ENCODE data around the gene AKIRIN2. TPM values are rescaled to one million over a fixed set of nuclear protein-coding genes. Genes with fewer than 3 reads are reported as not detected.

Gene AKIRIN2
- total RNA-seq, 1 donor from 2014 or later, result 40.0 TPM

DNA sequence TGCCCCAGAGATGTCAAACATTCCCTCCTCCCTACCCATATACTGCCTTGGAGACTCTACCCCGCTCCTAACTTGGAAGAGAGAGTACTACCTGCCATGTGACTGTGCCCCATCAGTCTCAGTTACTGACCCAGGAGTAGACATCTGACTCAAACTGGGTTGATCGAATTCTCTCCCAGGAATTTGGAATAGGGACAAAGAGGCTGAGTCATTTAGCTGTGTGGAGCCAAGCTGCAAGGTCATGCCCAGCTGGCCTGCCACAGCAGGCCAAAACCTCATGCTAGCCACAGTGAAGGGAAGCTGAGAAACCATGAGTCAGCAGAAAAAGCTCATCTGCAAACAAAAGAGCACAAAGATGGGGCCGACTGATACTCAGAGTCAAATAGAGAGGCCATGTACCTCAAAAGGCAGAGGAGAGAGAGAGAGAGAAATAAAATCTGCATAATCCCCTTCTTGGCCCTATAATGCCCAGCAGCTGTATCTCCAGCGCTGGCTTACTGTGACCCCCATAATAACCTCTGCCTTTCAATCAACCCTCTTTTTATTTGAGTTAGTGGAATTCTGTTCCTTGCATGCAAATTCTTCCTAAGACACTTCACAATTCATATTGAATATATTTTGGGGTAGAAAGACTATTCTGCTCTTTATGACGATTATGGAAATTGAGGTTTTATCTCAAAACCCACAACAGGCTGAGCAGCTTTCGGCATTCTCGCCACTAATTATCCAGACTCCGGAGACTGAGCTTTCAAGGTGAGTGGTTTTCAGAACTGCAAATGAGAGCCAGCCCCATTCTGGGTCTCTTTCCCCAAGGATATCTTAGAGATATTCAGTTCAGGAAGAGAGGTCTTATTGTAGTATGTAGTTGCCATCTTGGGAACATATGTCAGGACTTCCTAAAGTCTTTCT lies 21.4 kb upstream of the AKIRIN2 start:
- H3K4me1 Mint-ChIP-seq (ENCODE audit: low read depth), result peaks cover 19% of the 10 kb centered on the region
- TF ChIP-seq, protein P1, sequence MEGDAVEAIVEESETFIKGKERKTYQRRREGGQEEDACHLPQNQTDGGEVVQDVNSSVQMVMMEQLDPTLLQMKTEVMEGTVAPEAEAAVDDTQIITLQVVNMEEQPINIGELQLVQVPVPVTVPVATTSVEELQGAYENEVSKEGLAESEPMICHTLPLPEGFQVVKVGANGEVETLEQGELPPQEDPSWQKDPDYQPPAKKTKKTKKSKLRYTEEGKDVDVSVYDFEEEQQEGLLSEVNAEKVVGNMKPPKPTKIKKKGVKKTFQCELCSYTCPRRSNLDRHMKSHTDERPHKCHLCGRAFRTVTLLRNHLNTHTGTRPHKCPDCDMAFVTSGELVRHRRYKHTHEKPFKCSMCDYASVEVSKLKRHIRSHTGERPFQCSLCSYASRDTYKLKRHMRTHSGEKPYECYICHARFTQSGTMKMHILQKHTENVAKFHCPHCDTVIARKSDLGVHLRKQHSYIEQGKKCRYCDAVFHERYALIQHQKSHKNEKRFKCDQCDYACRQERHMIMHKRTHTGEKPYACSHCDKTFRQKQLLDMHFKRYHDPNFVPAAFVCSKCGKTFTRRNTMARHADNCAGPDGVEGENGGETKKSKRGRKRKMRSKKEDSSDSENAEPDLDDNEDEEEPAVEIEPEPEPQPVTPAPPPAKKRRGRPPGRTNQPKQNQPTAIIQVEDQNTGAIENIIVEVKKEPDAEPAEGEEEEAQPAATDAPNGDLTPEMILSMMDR (IDR thresholded peaks at IDR 0.05), result no peak
- H3K9me3 Mint-ChIP-seq (ENCODE audit: low read depth), result no peaks in the 10 kb centered on the region
- H3K27ac Mint-ChIP-seq (ENCODE audit: unreplicated experiment), result peak overlapping the region; percentile 89
- H3K4me3 Mint-ChIP-seq (ENCODE audit: unreplicated experiment), result no peak overlapping the region
- no peaks in the 10 kb centered on the region for H3K27me3 Mint-ChIP-seq (ENCODE audit: low read depth)
- H3K36me3 Mint-ChIP-seq (ENCODE audit: low read depth), result no peaks in the 10 kb centered on the region
- no peak for DNase-seq (ENCODE audit: low spot score)

DNA sequence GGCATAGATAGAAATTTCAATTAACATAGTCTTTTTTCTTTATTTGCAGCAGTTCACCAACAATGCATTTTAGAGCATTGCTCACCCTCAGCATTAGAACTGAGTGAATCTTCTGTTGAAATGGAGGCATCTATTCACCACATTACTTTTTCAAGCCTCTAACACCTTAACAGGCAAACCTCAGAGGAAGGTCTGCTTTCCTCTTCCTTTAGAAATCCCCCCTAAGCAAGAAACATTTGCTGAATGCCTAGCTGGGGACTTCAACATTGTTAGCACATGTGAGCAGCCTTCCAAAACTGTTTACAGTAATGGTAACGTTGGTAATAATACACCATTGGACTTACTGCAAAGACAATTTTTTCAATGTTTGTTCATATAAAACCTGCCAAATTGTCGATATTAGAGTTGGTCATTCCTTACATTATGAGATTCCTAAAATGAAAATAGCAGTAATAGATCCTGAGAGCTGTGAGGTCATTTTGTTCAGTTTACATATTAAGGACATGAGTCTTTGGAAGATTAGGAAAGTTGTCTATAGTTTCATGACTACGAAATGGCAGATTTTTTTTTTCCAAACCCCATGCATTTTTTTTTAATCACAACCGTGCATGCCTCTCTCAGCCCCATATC lies 20.6 kb upstream of the AKIRIN2 start:
- TF ChIP-seq, protein P1 (IDR thresholded peaks at IDR 0.05), result no peak
- Mint-ChIP-seq H3K36me3 (ENCODE audit: low read depth) (no peaks in the 10 kb centered on the region), H3K4me1 (ENCODE audit: low read depth) (peaks cover 17% of the 10 kb centered on the region), H3K4me3 (ENCODE audit: unreplicated experiment) (no peak overlapping the region), H3K9me3 (ENCODE audit: low read depth) (no peaks in the 10 kb centered on the region), H3K27me3 (ENCODE audit: low read depth) (no peaks in the 10 kb centered on the region), H3K27ac (ENCODE audit: unreplicated experiment) (peak overlapping the region; percentile 89)
- DNase-seq (ENCODE audit: low spot score), result no peak

DNA sequence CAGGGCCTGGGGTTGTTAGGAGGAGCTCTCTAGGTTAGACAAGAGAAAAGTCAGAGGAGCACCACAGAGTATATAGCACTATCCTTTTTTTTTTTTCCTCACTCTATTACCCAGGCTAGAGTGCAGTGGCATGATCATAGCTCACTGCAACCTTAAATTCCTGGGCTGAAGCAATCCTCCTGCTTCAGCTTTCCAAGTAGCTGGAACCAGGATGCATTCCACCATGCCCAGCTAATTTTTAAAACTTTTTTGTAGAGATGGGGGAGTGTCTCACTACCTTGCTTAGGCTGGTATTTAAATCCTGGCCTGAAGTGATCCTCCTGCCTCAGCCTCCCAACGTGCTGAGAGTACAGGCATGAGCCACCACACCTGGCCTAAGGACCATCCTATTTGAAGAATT lies 19.3 kb upstream of the AKIRIN2 start:
- Mint-ChIP-seq H3K27me3 (ENCODE audit: low read depth) (no peaks in the 10 kb centered on the region), H3K9me3 (ENCODE audit: low read depth) (no peaks in the 10 kb centered on the region), H3K4me3 (ENCODE audit: unreplicated experiment) (no peak overlapping the region), H3K4me1 (ENCODE audit: low read depth) (peaks cover 21% of the 10 kb centered on the region), H3K27ac (ENCODE audit: unreplicated experiment) (no peak overlapping the region), H3K36me3 (ENCODE audit: low read depth) (no peaks in the 10 kb centered on the region)
- no peak for DNase-seq (ENCODE audit: low spot score)
- TF ChIP-seq, protein P1 (IDR thresholded peaks at IDR 0.05), result no peak

DNA sequence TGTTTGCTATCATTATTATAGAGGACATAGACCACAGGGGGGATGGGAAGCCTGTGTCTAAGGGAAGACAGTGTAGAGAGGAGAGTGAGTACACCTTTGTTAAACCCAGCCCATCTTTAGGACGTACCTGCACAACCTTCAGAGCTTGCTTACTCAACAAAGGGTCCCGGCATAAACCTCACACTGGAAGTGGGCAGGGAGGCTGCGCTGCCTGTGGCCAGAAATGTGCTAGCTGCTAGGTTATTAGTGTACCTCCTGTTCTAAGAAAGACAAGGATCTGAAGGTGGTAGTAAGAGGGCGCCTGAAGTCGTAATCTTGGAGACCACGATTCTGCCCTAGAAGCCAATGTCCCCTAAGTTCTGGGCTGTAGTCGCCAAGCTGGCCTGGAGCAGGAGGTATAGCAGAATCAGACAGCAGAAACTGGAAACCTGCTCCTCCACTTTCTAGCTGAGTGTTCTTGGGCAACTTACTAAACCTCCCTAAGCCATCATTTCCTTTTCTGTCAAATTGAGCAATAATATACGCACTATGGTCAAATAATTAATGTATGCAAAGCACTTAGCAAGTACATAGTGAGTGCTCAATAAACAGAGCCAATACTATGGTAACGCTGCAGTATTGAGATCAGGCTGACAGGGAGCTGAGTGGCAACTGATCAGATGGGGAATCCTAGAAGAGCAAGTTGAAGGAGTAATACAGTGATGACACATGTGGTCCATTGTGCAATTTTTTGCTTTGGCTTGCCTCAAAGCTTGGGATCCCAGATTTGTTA lies 16.8 kb upstream of the AKIRIN2 start:
- TF ChIP-seq, protein P1 (IDR thresholded peaks at IDR 0.05), result no peak
- DNase-seq (ENCODE audit: low spot score), result no peak
- H3K4me3 Mint-ChIP-seq (ENCODE audit: unreplicated experiment), result no peak overlapping the region
- H3K27ac Mint-ChIP-seq (ENCODE audit: unreplicated experiment), result no peak overlapping the region
- no peaks in the 10 kb centered on the region for H3K36me3 Mint-ChIP-seq (ENCODE audit: low read depth)
- H3K27me3 Mint-ChIP-seq (ENCODE audit: low read depth), result no peaks in the 10 kb centered on the region
- H3K4me1 Mint-ChIP-seq (ENCODE audit: low read depth), result peaks cover 28% of the 10 kb centered on the region
- H3K9me3 Mint-ChIP-seq (ENCODE audit: low read depth), result no peaks in the 10 kb centered on the region
